Astrocyte (in vitro differentiated cells and primary cell): ENCODE results near the gene IGFBP1.

ENCODE experiments used
- CTCF ChIP-seq: IDR thresholded peaks from 2 replicates; pipeline ENCODE4 v1.5.1; 2011; ENCODE audit warnings: low read depth, mild to moderate bottlenecking, inconsistent platforms, low read length, moderate library complexity; ENCODE audit not compliant: insufficient read depth
- EZH2 ChIP-seq: IDR thresholded peaks from 2 replicates; pipeline ENCODE4 v1.6.1; 2012; ENCODE audit warnings: mild to moderate bottlenecking, low read length, inconsistent platforms; ENCODE audit not compliant: insufficient read depth

- TF ChIP-seq CTCF (no peak), EZH2 (no peak)
These were observed 49.0 kb downstream of the IGFBP1 start for GRCh38 chr7:45937301-45937700.
